Muscle of back (tissue), 11 donors: ENCODE results near the gene ARNT2. TPM values are rescaled to one million over a fixed set of nuclear protein-coding genes. Genes with fewer than 3 reads are reported as not detected.
A peak's percentile ranks its signal among the peaks of the same experiment; 100 is the strongest.

Source experiments
- DNase-seq, 3 donors: peaks; one replicate each; pipeline versions ENCODE4 v3.0.0 to v3.0.0-alpha.2; 2013
- polyA plus RNA-seq, 10 donors: library from polyadenylated mRNA; unstranded; fragments of 120-200 nt; gene quantifications; one replicate each; pipeline ENCODE4 v1.2.1, GENCODE V29; 2013; ENCODE audit not compliant: insufficient read length in 10 of 10

ARNT2 gene
- polyA plus RNA-seq, 10 donors = 6.8 to 10.0 (median 8.0) TPM

DNA sequence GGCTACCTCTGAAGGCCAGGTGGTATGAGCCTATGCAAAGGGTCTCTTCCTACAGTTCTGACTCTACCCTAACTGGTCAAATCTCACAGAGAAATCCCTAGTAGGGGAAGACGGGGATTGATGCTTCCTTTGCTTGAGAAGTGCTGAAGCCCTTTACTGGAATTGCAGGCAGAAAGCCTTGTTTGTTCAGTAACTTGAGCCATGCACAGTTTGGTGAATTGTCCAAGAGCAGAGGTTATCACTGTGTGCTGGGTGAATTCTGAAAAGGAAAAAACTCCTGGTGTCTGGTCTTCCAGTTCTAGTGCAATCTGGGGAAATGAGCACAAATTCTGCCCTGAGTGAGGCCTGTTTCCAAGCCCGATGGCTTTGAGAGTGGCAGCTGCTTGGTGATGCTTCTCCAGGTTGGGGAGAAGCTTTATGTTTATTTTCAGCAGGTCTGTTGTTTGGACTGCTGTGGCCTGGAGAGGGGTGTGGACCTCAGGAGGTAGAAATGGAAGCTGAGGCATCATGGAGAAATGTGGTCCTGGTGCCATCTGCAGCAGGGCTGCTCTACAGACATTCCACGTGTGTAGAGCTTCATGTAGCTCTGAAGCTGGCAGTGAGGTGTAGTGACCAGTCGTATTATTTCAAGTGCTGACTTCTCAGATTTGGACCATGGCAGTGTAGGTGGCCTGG lies 60.9 kb downstream of the ARNT2 start:
- DNase-seq = no peak

DNA sequence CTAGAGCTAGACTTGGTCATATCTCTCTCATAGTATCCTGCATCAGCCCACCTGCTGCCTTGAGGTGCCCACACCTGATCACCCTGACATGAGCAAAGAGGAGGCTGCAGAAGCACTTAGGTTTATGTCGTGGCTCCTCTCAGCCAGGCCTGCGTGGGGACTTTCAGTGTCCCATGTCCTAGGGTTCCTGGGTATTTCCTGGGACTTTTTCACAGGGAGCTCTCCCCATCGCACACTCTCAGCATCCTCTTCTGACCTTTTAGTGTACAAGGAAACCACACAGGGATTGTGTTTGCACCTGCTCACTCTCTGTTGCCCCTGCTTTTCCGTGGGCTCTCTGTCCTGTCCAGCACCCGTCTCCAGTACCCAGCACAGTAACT lies 61.4 kb downstream of the ARNT2 start:
- no peak for DNase-seq

DNA sequence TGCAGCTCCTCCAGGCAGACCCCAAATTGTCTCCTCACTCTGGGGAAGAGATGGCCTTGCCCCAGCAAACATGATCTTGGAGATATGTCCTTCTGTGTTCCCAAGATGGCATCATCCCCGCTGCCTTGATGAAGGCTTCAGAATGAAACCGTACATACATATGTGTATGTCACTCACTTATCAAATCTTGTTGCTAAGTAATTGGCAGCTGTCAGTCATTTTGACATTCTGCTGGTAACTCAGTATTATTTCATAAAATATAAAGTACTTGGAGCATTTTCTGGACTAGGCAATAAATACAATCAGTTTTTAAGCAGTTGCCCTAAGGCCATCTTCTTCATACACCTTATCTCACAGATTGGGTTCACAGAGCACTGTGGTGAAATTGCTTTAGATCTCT lies 62.4 kb downstream of the ARNT2 start:
- no peak for DNase-seq

DNA sequence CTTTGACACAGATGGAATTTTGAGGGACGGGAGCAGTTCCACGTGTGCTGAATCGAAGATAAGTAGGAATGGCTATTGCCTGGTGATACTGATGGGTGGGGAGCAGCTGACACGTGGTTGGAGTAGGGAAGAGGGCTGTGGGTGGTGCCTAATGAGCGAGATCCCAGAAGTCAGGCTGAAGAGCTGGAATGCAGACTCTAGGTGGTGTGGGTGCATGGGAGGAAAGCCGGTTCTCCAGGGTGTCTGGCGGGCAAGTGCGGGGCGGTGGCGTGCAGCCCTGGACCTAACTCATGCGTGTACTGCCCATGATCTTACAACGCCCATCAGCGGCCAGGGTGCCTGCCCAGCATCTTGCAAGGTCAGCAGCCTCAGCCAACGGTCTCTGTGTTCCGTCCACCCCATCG lies 63.1 kb downstream of the ARNT2 start:
- no peak for DNase-seq

DNA sequence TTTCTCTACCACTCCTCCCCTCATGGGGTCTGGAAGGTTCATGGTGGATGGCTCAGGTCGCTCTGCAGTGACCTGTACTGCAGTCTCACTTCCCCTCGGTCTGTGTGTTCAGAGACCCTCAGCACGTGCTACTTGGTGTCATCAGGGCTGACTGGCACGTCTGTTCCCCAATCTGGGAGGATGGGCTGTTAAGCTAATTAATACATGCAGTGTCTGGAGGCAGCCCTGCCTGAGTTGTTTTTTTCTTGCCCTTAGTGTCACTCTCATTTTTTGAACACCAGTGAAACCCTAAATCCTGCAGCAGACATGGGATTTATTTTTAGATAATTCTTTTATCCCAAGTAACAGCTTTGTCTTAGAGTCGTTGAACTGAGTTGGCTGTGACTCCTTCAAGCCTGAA lies 64.6 kb downstream of the ARNT2 start:
- no peak for DNase-seq

DNA sequence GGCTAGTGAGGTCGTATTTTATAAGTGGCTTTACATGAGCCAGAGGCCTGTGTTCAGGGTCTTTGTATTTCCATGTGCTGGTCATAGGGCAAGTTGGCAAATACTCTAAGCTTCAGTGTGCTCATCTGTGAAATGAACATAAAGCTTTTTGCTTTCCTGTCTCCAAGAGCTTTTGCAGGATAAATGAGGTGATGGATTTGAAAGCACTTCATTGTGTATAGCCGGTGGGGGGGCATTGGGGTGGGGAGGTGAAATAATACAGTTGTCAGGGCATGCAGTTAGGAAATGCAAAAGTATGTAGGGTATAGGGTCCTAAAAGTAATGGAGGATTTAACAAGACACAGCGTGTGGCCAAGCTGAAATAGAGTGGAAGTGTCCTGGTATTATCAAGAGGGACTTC lies 67.7 kb downstream of the ARNT2 start:
- DNase-seq = no peak

DNA sequence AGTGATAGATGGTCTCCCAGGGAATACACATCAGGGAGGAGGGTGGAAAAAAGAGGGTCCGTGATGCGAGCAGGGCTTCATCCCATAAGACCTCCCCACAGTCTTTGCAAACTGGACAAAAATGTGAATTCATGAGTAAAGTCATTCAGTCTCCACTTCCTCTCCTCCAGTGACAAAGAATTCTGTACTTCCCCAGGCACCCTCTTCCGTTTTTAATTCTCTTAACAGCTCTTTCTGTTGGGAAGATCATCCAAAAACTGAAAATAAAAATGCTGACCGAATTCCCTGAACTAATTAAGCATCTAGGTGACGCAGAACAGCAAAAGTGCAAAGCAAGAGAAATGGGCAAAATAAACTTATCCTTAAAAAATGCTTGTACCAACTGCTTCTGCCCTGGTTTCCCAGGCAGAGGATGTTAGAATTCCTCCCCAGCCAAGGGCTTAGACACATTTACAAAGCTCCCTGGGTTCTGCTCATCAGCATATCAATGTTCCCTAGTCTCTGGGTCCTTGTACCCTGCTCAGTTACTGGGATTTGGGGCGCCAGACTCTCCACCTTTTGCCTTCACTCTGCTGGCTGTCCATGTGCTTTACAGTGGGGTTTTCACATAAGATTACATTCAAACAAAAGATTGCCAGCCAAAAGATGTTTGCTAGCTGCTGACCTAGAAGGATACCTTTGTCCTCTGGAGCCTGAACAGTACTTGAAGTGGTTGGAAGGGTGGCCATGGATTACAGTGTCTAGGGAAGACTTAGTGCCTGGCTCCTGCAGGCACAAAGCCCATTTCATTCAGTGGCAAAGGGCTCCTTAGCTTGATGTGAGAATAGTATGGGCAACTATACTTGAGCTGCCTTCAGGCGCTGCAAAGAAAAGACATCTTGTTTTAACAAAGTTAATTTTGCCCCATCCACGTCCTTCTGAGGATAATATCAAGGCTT lies 69.4 kb downstream of the ARNT2 start:
- DNase-seq = no peak

DNA sequence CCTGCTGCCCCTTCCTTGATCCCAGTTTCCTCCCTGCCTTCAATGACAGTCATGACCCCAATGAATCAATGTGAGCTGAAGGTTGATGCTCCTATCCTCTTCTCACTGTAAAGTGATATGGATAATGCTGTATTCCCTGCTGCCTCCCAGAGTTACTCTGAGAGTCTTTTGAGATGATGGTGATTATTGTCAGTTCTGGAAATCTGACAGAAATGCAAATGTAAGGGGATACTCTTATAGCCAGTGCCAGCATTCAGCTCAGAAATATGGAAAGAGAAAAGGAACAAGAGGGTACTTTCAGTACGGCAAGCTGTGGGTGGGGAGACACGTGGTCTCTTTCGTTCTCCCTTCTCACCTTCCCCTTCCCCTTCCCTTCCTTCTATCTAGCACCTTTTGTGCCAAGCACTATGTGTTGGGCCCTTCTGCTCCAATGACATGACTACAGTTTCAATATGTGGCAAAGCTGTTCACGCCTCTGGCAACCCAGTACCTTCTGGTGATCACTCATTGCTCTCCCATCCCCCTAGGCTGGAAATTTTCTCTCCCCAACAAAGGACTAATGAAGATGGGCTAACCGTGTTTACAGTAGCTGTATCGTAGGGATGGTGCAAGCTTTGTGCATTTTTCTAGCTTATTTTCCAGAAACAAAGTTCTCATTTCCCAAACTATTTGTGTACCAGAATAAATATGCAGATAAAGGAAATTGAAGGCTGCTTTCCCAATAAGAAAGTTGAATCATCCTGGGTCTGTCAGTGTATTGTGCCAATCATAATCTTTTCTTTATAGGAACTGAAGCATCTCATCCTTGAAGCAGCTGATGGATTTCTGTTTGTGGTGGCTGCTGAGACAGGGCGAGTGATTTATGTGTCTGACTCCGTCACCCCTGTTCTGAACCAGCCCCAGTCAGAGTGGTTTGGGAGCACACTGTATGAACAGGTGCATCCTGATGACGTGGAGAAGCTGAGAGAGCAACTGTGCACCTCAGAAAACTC lies 70.3 kb downstream of the ARNT2 start:
- no peak for DNase-seq

DNA sequence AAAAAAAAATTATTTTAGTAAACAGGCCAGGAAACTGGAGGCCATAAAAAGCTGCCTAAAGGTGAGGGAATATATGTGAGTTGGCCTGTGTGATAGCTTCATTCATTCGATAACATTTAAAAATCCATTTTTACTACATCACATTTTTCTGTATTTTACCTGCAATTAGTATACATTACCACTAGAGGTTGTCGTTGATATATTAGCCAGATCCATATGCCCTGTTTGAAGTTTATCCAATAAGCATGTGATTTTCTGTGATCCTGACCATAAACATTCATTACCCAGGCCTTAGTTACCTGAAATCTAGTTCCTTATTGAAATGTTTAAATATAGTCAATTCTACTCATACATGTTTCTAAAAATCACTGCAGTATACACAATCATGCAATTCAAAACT lies 71.4 kb downstream of the ARNT2 start:
- DNase-seq = no peak

DNA sequence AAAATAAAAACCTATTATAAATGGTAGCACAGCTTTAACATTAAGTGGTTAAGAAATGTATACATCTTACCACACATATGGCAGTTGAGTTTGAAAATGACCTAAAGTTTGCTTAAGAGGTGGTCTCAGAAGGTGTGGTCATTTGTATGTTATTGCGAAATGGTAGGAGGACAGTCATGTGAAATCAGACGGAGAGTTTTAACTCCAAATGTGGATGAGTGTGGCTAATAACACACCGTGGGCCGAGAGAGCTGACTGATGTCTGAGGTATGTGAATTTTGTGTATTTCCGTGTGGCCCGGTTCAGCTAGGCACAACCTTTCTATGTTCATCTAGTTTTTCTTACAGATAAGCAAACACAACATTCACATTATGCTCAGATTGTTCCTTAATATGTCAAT lies 71.9 kb downstream of the ARNT2 start:
- no peak for DNase-seq

DNA sequence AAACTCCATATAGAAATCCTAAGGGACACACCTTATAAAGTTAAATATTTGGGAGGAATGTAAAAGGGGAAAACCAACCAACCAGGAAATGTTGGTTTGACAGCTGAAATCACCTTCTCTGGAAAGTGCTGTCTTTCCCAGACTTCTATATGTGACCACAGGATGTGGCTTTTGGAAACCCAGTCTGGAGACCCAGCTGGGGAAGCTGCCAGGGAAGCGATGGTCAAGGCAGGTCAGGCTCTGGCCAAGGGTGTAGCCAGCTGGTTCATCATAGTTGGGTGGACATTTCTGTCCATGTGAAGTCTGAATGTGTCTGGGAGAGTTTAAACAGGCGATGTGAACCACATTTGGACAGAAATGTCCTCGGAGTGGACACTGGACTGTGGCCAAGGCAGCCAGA lies 73.9 kb downstream of the ARNT2 start:
- no peak for DNase-seq

DNA sequence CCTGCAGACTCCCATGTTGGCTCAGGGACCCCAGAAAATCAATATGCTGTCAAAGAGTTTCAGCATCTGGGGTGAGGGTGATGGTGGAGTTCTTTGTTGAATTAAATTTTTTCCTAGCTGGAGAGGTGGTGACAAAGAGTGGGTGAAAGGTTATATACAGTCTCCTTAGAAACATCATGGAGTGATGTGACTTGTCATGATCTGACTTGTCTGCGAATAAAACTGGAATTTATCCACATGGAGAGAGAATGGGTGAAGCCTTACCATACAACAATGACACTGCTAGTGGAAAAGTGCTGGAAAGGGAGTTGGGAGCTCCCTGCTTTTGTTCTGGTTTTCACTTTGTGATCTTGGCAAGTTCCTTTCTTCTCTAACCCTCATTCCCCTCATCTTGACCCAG lies 75.0 kb downstream of the ARNT2 start:
- no peak for DNase-seq

DNA sequence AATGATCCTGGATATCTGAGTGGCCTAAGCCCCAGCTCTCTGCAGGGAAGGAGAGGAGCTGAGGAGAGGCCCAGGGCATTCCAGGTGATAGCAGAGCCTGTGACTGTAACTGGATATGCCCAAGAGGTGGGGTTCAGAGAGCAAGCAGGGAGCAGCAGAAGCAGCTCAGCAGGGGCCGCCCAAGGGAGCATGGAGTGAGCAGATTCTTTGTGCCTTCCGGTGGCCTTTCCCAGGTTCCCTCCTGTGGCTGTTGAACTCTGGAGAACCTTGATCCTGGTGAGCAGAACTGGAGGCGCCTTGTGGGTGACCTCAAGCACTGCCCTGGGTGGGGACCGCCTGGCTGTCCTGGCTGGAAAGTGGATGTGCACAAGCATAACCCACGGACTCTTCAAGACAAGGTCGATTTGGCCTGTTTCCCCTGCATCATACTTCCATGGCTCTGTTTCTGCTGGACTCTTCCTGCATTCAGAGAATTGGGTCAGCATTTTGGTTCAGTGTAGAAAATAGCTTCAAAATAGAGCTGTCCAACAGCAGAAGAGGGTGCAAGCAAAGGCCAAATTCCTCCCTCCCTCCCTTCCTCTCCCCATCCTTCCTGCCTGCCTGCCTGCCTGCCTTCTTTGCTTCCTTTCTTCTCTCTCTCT lies 76.1 kb downstream of the ARNT2 start:
- peak; percentile 49 to 67 (median 49) for DNase-seq

DNA sequence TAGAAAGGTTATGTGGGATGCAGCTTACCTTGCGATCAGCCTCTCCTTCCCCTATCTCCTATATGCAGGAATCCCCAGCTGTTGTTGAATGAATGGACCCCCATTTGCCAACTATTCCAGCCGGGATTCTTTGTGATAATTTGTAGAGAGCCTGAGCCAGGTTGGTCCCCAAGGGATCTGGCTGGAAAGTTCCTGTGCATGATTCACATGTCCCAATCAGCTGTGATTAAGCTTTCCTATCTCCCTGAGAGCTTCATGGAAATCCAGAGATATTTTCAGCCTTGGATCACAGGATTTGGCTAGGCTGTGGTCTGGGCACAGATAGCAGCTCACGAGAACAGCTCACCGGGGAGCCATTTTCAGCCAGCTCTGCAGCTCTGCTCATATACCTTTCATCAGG lies 76.7 kb downstream of the ARNT2 start:
- peak; percentile 53 to 98 (median 76) for DNase-seq

DNA sequence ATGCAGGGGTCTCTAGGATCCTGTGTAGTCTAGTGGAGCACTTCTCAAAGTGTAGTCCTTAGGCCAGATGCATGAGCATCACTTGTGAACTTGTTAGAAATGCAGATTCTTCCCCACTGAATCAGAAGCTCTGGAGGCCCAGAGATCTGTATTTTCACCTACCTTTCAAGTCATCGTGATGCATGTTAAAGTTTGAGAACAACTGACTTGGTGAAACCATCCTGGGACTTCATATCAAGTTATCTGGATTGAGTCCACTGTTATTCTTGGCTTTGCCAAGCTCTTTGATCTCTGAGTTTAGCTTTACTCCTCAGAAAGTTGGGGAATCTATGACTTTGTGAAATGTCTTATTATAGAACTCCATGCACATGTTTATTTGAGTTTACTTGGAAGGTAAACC lies 78.5 kb downstream of the ARNT2 start:
- DNase-seq = no peak

DNA sequence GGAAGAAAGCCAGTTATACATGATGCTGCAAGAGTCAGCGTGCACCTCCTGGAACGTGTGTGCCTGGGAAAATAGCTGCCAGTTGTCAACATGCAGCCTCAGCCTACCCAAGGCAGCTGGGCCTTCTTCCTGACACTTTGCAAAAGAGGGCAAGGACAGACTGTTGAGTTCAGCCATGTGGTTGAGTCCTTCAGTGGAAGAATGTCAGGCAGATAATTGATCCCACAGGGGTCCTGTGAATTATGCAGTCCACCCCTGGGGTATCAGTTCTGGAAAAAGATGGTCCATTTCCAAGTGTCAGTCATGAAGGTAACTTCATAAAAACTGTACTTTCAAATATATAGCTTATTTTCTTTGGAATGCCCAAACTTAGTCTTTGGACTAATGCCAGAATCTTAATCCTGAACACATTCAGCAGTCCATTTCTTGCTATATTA lies 79.6 kb downstream of the ARNT2 start:
- DNase-seq = no peak

DNA sequence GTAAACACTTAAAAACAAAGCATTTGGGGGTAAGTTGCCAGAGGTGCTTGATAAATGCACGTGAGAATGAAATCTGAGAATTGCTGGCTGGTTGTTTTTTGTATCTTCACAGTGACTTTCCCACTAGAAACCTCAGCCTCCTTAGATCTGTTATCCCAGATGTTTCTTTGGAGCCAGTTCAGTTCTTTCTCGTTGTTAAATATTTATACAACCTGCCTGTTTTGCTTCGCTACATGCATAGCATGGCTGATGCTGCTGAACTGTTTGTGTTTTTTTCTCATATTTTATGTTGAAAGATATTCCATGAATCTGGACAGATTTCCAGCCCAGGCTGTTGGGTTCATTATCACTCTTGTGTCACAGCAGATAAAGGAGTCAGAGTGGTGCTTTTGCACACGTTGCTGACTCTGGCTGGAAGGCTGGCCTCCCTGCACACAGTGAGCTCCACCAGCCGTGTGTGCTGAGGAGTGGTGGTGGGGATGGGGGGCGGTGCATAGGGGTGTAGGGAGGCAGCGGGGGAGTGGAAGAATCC lies 80.2 kb downstream of the ARNT2 start:
- peak in 1 of 3 donors; percentile 22 for DNase-seq

DNA sequence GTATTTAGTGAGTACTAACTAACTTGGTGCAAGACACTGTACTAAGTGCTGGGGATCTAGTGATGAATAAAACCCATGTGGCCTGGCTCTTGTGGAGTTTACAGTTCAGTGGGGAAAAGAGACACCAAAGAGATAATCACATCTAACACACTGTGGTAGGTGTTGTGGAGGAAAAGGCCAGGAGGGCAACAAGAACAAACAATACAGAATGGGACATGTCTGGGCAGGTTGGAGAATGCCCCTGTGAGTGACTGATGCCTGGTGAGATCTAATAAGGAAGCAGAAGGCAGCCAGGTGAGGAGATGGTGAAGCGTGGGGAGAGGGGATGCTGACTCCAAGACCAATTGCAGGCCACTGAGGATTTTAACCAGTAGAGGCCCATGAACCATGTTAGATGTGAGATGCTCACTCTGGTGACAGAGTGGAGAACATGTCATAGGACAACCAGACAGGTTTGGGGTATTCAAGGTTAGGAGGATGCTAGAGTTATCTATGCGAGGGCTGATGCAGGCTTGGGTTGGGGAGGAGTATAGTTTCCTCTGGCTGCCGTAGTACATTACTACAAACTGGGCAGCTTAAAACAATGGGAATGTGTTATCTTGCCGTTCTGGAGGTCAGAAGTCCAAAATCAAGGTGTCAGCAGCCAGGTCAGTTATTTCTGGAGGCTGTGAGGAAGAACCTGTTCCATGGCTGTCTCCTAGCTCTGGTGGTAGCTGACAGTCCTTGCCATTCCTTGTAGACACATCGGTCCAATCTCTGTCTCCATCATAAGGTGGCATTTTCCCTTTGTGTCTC lies 81.4 kb downstream of the ARNT2 start:
- no peak for DNase-seq

DNA sequence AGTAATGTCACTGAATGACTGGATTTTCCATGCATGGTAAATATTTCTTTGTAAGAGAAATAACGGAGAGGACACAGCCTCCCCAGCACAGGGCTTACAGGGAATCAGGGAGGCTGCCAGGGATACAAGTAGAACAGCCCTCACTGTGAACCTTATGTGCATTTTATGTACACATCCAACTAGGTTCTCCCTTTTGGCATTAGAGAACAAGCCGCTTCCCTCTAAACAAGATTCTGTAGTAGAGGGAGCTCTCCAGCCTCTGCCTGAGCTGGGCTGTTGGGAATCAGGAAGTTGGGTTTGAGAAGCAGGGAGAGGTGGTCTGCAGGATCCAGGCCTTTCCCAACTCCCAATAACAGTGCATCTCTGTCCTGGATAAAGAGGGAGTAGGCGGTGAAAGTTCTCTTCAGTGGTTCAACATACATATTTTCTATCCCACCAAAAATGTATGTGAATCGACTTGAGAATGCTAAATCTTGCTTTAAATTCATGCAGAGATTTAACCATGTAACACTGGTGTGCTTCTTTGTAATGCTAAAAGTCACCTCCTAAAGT lies 83.7 kb downstream of the ARNT2 start:
- no peak for DNase-seq

DNA sequence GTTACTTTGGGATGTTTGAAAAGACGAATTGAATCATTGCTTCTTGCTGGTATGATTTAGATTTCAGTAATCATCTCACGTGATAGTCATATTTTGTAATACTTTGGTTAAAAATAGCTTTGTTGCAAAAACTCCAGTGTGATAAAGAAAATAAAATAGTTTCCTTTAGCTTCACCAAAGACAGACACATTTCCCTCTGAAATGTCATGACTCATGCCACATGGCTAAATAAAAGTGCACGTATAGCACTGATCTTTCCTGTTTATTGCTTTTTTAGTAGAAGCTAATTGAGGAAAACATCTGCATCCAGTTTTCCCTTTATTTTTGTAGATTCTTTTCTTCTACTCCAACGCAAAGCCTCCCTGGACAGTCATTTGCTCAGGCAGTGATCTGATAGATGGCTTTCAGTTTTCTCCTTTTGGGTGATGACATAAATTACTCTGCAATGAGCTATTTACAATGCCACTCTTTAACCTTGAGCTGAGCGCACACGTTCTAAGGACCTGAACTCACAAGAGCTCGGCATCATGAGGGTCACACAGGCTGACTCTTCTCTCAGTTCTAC lies 84.9 kb downstream of the ARNT2 start:
- DNase-seq = peak in 2 of 3 donors; percentile 38 to 93
